ENCODE results near the gene NDUFS7. TPM values are rescaled to one million over a fixed set of nuclear protein-coding genes. Genes with fewer than 3 reads are reported as not detected.

The NDUFS7 gene
- total RNA-seq, 1 donor from 2014 or later, result 159 TPM

DNA sequence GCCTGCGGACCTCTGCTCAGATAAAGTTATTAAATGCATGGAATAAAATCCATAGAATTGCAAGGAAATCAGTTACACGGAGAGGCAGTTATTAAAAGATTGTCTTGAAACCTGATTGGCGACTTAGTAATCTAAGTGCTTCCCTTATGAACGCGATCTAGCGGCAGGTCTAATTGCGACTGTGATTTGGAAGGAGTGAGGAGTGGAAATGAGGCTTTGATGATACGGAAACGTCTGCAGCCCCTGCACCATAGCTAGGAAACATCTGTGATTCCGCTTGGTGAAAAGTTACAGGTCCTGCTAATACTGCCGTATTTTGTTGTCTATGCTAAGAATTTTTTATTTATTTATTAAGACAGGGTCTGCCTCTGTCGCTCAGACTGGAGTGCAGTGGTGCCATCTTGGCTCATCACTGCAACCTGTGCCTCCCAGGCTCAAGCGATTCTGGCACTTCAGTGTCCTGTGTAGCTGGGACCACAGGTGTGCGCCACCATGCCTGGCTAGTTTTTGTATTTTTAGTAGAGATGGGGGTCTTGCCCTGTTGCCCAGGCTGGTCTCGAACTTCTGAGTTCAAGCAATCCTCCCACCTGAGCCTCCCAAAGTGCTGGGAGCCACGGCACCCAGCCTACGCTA lies 887 bp downstream of the NDUFS7 start:
- DNase-seq (ENCODE audit: extremely low read depth, low read depth, low spot score), result no peak

DNA sequence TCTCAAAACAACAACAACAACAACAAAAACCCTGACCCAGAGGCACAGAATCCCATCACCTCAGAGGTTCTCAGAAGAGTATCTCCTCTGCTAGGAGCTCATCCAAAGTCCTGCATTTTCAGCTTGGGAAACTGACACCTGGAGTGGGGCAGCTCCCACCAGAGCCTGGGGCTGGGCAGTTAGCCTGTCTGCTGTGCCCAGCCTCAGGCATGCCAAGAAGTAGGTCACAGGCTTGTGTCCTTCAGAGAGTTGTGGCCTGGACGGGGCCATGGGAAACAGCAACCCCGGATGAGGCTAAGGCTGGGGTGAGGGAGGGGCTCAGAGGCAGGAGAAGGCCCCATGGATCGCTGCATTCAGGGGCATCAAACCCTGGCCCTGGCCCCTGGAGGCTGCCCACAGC lies 2.1 kb downstream of the NDUFS7 start:
- DNase-seq (ENCODE audit: extremely low read depth, low read depth, low spot score), result no peak

DNA sequence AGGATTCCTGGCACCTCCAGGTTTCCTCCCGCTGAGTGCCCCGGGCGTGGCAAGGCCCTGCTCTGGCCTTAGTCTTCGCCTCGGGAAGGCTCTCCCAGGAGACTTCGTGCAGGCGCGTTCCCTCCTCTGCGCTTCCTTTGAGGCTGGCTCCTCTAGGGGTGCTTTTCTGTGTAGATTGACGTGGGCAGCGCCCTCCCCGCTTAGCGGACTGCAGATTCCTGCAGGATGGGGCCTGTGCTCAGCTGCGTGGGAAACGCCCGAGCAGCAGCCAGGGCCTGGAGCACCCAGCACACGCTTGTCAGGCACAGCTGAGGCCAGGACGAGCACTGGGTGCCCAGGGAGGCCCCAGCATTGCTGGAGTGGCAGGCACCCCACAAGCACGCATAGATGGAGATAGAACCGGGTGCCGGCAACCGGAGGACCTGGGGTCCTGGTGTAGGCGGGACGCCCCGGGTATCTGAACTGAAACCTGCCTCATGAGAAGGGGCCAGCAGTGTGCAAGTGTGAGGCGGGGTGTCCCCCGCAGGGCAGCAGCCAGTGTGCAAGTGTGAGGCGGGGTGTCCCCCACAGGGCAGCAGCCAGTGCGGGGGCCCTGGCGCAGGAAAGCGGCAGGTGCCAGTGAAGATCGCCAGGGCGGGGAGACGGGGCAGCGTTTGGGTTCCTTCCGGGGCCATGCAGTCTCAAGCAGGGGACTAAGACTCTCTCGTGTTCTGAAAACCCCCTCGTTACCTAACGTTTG lies 3.4 kb downstream of the NDUFS7 start:
- no peak for DNase-seq (ENCODE audit: extremely low read depth, low read depth, low spot score)

DNA sequence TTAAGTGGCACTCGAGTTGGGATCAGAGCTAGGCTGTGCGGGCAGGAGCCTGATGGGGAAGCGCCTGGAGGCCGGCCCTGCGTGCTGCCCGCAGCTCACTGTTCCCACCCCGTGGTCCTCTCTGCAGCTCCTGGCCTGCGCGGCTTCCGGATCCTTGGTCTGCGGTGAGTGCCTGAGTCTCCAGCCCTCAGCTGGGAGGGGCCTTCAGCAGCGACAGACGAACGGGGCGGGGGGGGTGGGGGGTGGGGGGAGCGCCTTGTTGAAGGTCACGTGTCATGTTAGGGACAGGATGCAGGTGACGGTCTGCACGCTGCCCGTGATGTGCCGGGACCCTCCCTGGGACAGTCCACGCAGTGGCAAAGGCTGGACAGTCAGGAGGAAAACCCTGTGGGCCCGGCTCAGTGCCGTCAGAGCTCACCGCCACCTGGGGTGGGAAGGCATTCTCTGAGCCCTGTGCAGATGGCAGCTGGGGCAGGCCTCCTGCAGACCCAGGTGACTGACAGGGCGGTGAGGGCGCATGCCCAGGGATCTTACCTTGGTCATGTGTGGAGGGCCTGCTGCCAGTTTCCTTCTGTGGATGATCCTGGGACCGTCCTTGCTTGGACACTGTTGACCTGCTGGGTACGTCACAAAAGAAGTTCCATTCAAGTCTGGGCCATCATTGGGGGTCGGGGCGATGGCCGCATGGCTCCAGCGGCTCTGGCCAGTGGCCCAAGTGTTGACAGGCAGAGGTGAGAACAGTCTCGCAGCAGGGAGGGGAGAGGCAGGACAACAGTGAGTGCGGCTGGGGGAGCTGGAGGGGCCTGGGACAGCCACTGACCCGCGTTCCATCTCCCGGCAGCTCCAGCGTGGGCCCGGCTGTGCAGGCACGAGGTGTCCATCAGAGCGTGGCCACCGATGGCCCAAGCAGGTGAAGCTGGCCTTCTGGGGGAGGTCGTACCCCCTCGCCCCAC lies 4.3 kb downstream of the NDUFS7 start:
- DNase-seq (ENCODE audit: extremely low read depth, low read depth, low spot score), result no peak

DNA sequence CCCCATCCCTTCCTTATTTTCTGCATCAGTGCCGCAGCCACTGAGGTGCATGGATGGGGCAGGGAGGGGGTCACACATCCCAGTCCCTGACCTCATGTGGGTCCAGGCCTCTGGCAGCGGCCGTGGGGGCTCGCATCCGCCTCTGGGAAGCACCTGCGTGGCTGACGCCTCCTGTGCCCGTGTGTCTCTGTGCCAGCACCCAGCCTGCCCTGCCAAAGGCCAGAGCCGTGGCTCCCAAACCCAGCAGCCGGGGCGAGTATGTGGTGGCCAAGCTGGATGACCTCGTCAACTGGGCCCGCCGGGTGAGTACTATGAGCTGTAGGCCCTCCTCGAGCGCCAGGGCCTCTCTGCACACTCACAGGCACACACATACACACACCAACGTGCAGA lies 4.9 kb downstream of the NDUFS7 start:
- DNase-seq (ENCODE audit: extremely low read depth, low read depth, low spot score), result no peak

DNA sequence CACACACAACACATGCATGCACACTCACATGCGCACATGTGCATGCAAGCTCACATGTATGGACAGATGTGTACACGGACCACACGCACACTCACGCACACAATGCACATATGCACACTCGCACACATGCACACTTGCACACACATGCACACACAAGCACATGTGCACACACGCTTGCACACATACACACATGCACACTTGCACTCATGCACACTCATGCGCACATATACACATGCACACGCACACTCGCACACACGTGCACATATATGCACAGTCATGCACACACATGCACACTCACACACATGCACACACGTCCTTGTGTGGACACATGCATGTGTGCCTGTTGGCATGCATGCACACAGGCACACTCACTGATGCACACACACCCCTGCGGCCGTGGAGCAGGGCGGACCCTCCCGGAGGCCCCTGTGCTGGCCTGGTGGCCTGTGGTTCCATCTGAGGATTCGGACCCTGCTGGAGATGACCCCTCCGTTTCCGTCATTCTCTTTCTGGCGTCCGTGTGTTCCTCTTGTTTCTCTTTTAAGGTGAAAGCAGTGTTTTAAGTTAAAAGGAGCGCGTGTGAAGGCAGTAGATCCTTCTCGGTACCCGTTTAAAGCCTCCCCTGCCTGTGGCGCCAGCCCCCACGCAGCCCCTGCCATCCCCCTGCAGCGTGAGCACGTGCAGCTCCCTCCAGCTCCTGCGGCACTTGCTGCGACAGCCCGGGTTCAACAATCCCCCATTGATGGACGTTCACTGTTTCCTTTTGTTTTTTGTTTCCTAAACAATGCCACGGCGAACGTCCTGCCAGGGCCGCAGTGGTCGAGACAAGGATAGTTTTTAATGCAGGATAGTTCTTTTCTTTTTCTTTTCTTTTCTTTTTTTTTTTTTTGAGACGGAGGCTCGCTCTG lies 5.6 kb downstream of the NDUFS7 start:
- no peak for DNase-seq (ENCODE audit: extremely low read depth, low read depth, low spot score)

DNA sequence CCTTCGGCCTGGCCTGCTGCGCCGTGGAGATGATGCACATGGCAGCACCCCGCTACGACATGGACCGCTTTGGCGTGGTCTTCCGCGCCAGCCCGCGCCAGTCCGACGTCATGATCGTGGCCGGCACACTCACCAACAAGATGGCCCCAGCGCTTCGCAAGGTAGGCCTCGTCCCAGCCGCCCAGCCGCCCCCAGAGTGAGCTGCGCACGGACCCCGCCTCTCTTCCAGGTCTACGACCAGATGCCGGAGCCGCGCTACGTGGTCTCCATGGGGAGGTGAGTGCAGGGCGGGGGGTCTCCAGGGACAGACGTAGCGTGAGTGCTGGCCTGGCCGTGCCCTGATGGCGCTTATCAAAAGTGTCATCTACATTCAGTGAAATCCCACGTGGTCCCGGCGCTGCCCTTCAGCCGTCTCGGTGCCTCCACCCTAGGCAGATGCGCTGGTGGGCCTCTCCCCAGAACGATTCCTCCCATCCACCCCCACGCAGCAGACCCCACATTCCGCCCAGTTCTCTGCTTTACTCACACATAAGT lies 7.2 kb downstream of the NDUFS7 start:
- no peak for DNase-seq (ENCODE audit: extremely low read depth, low read depth, low spot score)

DNA sequence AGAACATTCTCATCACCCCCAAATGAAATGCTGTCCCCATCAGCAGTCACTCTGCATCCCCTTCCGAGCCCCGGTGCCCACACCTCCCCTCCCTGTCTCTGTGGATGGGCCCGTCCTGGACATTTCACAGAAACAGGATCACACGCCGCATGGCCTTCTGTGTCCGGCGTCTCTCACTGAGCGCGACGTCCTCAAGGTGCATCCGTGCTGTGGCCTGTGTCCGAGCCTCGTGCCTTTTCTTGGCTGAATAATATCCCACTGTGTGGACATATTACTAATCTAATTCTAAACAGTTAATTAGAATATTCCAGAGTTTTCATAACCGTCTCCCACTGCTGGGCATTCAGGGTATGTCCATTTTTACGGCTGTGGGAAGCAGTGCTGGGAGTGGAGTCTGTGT lies 8.7 kb downstream of the NDUFS7 start:
- no peak for DNase-seq (ENCODE audit: extremely low read depth, low read depth, low spot score)

DNA sequence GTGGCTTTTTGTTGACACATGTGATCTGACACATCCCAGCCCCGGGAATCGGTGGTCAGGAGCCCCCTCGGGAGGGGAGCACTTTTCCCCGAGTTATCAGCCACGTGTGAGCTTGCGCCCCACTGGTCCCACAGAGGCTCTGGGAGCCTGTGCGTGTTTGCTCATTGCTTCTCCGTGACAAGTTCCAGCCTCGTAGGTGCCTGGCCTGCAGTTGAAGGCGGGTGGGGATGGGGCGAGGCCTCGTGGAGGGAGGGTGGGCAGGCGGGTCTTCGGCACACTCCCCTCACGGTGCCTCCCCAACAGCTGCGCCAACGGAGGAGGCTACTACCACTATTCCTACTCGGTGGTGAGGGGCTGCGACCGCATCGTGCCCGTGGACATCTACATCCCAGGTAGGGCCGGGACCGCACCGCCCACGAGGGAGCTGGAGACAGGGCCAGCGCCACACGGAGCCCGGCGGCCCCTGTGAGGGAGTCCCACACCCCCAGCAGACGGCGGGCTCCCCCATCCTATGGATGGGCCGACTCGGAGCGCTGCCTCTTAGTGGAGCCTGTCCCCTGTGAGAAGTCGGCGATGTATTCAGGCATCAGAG lies 9.3 kb downstream of the NDUFS7 start:
- no peak for DNase-seq (ENCODE audit: extremely low read depth, low read depth, low spot score)

DNA sequence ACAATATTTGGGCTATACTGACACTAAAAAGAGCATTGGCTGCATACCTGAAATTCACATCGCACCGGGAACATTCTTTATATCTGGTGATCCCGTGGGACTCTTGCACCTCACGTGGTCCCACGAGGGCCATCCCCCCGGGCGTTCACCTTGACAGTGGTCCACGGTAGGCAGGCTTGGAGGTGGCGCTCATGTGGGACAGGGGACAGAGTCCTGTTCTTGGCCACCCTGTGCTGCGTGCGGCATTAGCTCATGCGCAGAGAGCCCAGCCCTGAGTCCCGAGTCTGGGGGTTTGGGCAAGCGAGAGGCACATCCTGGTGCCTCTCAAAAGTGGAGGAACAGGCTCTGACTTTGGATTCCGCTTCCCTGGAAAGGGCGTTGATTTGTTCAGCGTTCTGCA lies 10.1 kb downstream of the NDUFS7 start:
- no peak for DNase-seq (ENCODE audit: extremely low read depth, low read depth, low spot score)

DNA sequence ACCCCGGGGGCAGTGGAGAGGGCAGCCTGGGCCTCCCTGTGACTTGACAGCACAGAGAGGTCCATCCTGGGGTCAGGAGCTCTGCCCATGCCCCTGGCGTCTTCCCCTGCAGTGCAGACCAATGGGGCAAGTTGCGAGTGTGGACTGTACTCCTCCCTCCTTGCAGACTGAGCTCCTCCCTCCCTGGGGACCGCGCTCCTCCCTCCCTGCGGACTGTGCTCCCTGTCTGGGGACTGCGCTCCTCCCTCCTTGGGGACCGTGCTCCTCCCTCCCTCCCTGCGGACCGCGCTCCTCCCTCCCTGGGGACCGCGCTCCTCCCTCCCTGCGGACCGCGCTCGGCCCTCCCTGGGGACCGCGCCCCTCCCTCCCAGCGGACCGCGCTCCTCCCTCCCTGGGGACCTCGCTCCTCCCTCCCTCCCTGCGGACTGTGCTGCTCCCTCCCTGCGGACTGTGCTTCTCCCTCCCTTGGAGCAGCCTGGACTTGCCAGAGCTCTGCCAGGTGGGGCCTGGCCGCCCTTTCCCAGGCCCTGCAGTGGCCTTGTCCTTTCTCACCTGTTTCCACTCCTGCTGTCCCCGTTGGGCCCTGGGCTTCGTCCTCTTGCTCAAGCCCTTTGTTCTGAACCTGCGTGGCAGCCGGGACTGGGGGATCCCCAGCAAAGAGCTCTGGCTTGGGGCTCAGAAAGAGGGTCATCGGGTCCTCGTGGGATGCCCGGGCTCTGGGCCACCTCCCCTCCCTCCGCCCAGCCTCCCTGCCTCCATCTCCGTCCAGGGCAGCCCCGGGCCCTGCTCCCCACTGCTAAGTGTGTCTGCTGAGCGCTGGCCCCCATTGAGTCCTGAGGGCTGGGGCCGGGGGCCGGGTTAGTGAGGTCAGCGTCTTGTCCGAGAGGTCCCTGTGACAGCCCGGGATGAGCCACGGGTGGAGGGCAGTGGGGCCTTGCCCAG lies 10.8 kb downstream of the NDUFS7 start:
- no peak for DNase-seq (ENCODE audit: extremely low read depth, low read depth, low spot score)

DNA sequence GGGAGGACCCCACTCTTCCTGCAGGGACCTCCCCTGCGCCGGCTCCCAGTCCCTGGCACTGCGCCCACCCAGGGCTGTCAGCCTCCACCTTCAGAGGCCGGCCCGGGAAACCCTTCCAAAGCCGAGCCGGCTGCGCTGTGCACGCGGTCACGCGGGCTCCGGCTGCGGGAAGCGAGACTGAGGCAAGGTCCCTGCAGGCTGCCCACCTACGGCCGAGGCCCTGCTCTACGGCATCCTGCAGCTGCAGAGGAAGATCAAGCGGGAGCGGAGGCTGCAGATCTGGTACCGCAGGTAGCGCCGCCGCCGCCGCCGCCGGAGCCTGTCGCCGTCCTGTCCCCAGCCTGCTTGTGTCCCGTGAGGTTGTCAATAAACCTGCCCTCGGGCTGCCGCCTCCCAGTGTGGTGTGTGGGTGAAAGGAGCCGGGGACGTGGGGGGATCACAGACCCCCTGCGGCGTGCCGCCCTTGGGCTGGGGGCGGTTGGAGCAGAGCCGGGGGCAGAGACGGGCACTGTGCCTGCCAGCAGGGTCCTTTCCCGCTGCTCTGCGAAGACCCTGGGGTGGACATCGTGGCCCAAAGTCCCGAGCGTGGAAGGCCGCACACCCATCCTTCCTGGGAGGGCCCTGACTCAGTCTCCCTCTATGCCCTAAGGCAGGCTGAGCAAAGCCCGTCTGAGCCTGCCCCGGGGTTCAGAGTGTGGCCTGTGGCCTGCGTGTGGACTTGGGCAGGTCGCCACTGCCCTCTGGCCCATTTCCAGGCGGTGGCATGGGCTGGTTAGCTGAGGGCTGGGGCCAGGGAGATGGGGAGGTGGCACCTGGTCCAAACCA lies 11.7 kb downstream of the NDUFS7 start:
- no peak for DNase-seq (ENCODE audit: extremely low read depth, low read depth, low spot score)

DNA sequence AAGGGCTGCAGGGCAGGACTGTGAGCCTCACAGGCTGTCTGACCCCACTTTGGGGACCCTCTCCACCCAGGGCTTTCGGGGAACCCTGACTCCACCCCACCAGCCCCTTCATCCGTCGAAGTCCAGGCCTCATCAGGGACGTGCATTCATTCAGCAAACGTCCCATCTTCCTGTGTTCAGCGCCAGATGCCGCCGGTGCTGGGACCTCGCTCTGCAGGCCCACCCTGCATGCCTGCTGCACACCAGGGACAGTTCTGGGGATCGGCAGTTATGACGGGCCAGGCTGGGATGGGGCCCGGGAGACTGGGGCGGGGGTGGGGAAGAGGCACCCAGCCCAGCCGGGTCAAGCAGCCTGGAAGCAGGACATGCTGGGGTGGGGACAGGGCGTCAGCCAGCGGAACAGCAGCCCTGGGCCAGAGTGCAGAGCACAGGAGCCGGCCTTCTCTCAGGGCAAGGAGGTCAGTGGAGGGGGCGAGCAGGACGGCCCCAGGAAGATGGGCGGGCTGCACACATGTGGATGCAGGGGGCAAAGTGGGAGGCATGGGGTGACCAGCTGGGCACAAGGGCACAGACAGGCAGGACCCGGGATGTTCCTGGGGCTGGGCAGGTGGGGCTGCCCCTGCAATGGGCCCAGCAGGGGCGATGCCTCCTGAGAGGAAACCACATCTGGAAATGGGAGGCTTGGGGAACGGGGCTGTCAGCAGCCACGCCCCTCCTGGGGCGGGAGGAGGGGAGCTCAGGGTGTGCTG lies 12.5 kb downstream of the NDUFS7 start:
- DNase-seq (ENCODE audit: extremely low read depth, low read depth, low spot score), result no peak

DNA sequence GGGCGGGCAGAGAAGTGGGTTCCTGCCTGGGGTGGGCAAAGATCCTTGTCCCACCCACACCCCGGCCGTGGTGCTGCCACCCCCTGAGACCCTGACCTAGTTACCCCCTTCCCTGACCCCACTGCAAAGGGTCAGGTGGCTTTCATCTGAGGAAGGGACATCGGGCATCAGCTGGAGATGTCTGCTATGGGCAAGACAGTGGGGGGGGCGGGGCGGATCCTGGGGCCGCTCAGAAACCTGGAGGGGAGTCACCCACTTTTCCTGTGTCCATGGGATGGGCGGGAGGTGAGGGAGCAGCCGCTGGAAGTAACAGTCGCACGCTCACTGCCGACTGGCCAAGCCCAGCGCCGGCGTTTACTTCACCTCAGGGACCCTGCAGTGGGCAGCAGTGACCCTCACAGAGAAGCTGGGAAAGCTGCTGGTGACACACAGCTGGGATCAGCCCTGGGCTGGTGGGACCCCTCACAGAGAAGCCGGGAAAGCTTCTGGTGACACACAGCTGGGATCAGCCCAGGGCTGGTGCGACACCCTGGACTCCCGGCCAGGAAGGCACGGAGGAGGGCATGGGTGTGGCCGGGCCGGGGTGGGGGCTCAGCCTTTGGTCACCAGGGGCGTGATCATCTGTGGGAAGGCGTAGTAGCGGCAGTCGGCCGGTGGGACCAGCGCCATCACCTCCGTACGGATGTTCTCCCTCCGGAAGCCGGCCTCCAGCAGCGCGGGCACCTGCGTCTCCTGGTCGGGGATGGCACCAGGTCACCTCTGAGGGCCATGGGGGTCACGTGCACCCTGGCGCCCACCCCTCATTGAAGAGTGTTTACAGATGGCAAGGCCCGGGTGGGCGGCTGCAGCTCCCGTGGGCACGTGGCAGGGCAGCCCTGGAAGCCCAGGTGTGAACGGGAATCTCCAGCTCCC lies 13.3 kb downstream of the NDUFS7 start:
- DNase-seq (ENCODE audit: extremely low read depth, low read depth, low spot score), result no peak

DNA sequence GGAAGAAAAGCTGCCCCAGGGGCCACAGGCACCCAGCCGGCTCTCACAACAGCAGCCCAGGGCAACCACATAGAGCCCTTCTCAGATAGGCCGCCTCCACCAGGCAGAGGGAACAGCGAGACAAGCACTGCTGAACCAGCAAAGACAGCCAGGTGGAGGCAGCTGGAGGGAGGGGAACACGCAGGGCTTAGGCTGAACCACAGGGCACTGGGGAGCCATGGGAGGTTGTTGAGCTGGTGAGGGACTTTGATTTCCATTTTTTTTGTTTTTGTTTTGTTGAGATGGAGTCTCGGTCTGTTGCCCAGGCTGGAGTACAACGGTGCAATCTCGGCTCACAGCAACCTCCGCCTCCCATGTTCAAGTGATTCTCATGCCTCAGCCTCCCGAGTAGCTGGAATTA lies 14.1 kb downstream of the NDUFS7 start:
- no peak for DNase-seq (ENCODE audit: extremely low read depth, low read depth, low spot score)

DNA sequence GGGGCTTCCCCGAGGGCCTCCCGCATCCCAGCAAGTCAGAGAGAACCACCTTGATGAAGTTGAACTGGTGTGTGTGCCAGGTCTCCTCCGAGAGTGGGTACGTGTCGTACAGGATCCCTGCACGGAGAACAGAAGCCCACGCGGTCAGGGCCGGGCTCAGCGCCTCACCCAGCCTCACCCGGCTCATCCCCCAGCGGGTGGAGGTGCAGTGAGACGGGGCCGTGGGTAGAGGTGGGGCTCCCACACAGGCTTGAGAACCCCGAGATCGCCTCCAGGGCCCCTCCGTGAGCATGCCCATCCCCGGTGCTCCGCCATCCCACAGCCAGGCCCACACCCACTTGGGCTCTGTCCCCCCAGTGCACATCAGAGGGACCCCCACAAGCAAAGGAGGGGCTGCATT lies 15.4 kb downstream of the NDUFS7 start:
- DNase-seq (ENCODE audit: extremely low read depth, low read depth, low spot score), result no peak
